Caco-2 (cell line): ENCODE data around the gene PACSIN1. TPM values are rescaled to one million over a fixed set of nuclear protein-coding genes. Genes with fewer than 3 reads are reported as not detected.

Experiments
- BruUV-seq: library from RNA; stranded (reverse); fragments of 400-500 nt; replicated peaks from 2 replicates; lab custom pipeline; 2021; lab: Mats Ljungman, UMichigan
- CTCF ChIA-PET: fragments of 300-600 bp; sonication (Branson Sonifier 250); formaldehyde crosslinking; loops from one replicate; lab custom pipeline; 2022; ENCODE audit warnings: antibody characterized with exemption; lab: Charles Lee
- POLR2A ChIA-PET: fragments of 300-600 bp; sonication (Branson Sonifier 250); formaldehyde crosslinking; loops from one replicate; lab custom pipeline; 2022; ENCODE audit warnings: antibody characterized with exemption; lab: Charles Lee
- DNase-seq, 2 experiments: peaks; one replicate each; pipeline versions ENCODE4 v3.0.0 to v3.0.0-alpha.2; 2020 to 2022
- H3K27me3 ChIP-seq: replicated peaks from 2 replicates; pipeline ENCODE4 v1.6.0; 2011; ENCODE audit warnings: low read length; ENCODE audit not compliant: control insufficient read depth, insufficient read depth
- H3K36me3 ChIP-seq: 2 replicates; pipeline ENCODE4 v1.5.1; 2011; ENCODE audit warnings: low read length; ENCODE audit not compliant: control insufficient read depth, insufficient read depth
- H3K4me1 ChIP-seq: fragments of 250-450 bp; sonication (Bioruptor Pico); 2 replicates; pipeline ENCODE4 v1.5.1; 2020; ENCODE audit warnings: mild to moderate bottlenecking
- H3K4me3 ChIP-seq: 2 replicates; pipeline ENCODE4 v1.5.1; 2011; ENCODE audit warnings: low read depth, mild to moderate bottlenecking, control low read depth, low read length
- H3K9me3 ChIP-seq: fragments of 250-450 bp; sonication (Bioruptor Pico); 2 replicates; pipeline ENCODE4 v1.5.1; 2020; ENCODE audit warnings: mild to moderate bottlenecking, moderate library complexity
- H3K27ac Mint-ChIP-seq: one replicate; pipeline ENCODE4 v1.8.0; 2022; ENCODE audit warnings: mixed read lengths; ENCODE audit not compliant: unreplicated experiment
- H3K27me3 Mint-ChIP-seq: one replicate; pipeline ENCODE4 v1.8.0; 2022; ENCODE audit warnings: mixed read lengths; ENCODE audit not compliant: insufficient read depth, unreplicated experiment
- H3K36me3 Mint-ChIP-seq: one replicate; pipeline ENCODE4 v1.8.0; 2022; ENCODE audit warnings: mild to moderate bottlenecking, mixed read lengths; ENCODE audit not compliant: insufficient read depth, unreplicated experiment
- H3K4me1 Mint-ChIP-seq: one replicate; pipeline ENCODE4 v1.8.0; 2022; ENCODE audit warnings: low read depth, mixed read lengths; ENCODE audit not compliant: unreplicated experiment
- H3K4me3 Mint-ChIP-seq: one replicate; pipeline ENCODE4 v1.8.0; 2022; ENCODE audit warnings: mild to moderate bottlenecking, moderate library complexity, mixed read lengths; ENCODE audit not compliant: unreplicated experiment
- H3K9me3 Mint-ChIP-seq: one replicate; pipeline ENCODE4 v1.8.0; 2022; ENCODE audit warnings: mixed read lengths; ENCODE audit not compliant: unreplicated experiment
- CTCF ChIP-seq, 2 experiments: fragments of 200-600 bp in 1 of 2; IDR thresholded peaks; 1 replicate in 1 of 2; 2 replicates in 1 of 2; pipeline versions ENCODE4 v1.5.1 to v1.8.0; 2011 to 2022; ENCODE audit warnings: antibody characterized with exemption in 1 of 2, control low read depth in 1 of 2, inconsistent platforms in 1 of 2, low read depth in 1 of 2, low read length in 1 of 2, mild to moderate bottlenecking in 1 of 2, moderate library complexity in 1 of 2; ENCODE audit not compliant: insufficient read depth in 1 of 2, severe bottlenecking in 1 of 2, unreplicated experiment in 1 of 2
- intact Hi-C: fragments of 100-400 bp; cut with micrococcal nuclease; formaldehyde crosslinking; loops from one replicate; pipeline ENCODE4 v1.10.0; 2022; ENCODE audit not compliant: unreplicated experiment
- total RNA-seq: library from RNA; stranded (reverse); gene quantifications from 2 replicates; pipeline ENCODE4 v1.2.3, GENCODE V29; 2022

The PACSIN1 gene
- total RNA-seq, 1 experiment from 2014 or later = 3.7 TPM

GRCh38 chr6:34523441-34524206 is 57.7 kb downstream of the PACSIN1 start:
- no peak for DNase-seq
- no peaks in the 10 kb centered on the region for H3K9me3 ChIP-seq
- peaks cover 3% of the 10 kb centered on the region for H3K36me3 Mint-ChIP-seq
- no peaks in the 10 kb centered on the region for H3K4me1 Mint-ChIP-seq
- ChIA-PET CTCF (interaction anchor here (0.5 kb wide), 1 partner anchor 31 kb away, joined by 4 read pairs; no protein-coding TSS in a partner anchor), POLR2A (no interaction called here)
- no peak overlapping the region for H3K4me3 Mint-ChIP-seq
- no peaks in the 10 kb centered on the region for H3K27me3 ChIP-seq
- no peak for TF ChIP-seq CTCF (IDR thresholded peaks at IDR 0.05; ENCODE audit: insufficient read depth in 1 of 2, low read depth in 1 of 2, low read length in 1 of 2, severe bottlenecking in 1 of 2, unreplicated experiment in 1 of 2)
- H3K27me3 Mint-ChIP-seq = no peaks in the 10 kb centered on the region
- intact Hi-C loops = loop anchor here (10.0 kb wide), 1 partner anchor 59 kb away; the partner anchor contains the start of gene PACSIN1
- no peak overlapping the region for H3K4me3 ChIP-seq
- H3K4me1 ChIP-seq = peaks cover 12% of the 10 kb centered on the region; the same call in 1 of the 2 replicates
- no peaks in the 10 kb centered on the region for H3K9me3 Mint-ChIP-seq
- H3K27ac Mint-ChIP-seq = no peak overlapping the region
- no TSS peak for BruUV-seq
- no peaks in the 10 kb centered on the region for H3K36me3 ChIP-seq

DNA sequence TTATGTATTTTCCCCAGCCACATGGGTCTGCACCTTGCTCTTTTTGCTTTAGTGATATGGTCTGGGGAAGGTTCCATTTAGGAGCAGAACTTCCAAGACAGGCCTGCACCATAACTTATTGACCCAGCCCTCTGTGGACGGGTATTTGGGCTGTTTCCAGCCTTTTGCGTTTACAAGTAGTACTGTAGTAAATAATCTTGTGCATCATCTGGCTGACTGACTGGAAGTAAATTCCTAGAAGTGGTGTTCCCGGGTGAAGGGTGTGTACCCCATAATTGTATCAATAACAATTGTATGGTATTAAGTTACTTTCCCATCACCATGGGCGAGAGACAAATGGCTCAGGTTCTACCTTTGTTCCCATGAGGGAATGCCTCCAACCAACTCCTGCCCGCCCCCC is 58.6 kb downstream of the PACSIN1 start:
- Histone ChIP-seq H3K9me3 (no peaks in the 10 kb centered on the region), H3K27me3 (no peaks in the 10 kb centered on the region), H3K4me1 (peaks cover 12% of the 10 kb centered on the region; the same call in 1 of the 2 replicates), H3K36me3 (no peaks in the 10 kb centered on the region), H3K4me3 (no peak overlapping the region)
- H3K4me1 Mint-ChIP-seq = no peaks in the 10 kb centered on the region
- no peaks in the 10 kb centered on the region for H3K27me3 Mint-ChIP-seq
- no peak overlapping the region for H3K27ac Mint-ChIP-seq
- no peak for DNase-seq
- no peak overlapping the region for H3K4me3 Mint-ChIP-seq
- TF ChIP-seq CTCF (IDR thresholded peaks at IDR 0.05; ENCODE audit: insufficient read depth in 1 of 2, low read depth in 1 of 2, low read length in 1 of 2, severe bottlenecking in 1 of 2, unreplicated experiment in 1 of 2) = no peak
- no peaks in the 10 kb centered on the region for H3K9me3 Mint-ChIP-seq
- BruUV-seq = no TSS peak
- CTCF ChIA-PET = interaction anchor here (0.5 kb wide), 1 partner anchor 32 kb away, joined by 4 read pairs; no protein-coding TSS in a partner anchor
- H3K36me3 Mint-ChIP-seq = peaks cover 5% of the 10 kb centered on the region
- POLR2A ChIA-PET = interaction anchor here (0.6 kb wide), 1 partner anchor 531 kb away, joined by 3 read pairs; no protein-coding TSS in a partner anchor
- intact Hi-C loops = loop anchor here (10.0 kb wide), 1 partner anchor 60 kb away; the partner anchor contains the start of gene PACSIN1

- Mint-ChIP-seq H3K4me1 (no peaks in the 10 kb centered on the region), H3K27ac (no peak overlapping the region), H3K9me3 (no peaks in the 10 kb centered on the region), H3K36me3 (peaks cover 5% of the 10 kb centered on the region), H3K27me3 (no peaks in the 10 kb centered on the region), H3K4me3 (no peak overlapping the region)
- no peaks in the 10 kb centered on the region for H3K27me3 ChIP-seq
- BruUV-seq = no TSS peak
- no peak for TF ChIP-seq CTCF (IDR thresholded peaks at IDR 0.05; ENCODE audit: insufficient read depth in 1 of 2, low read depth in 1 of 2, low read length in 1 of 2, severe bottlenecking in 1 of 2, unreplicated experiment in 1 of 2)
- no peaks in the 10 kb centered on the region for H3K9me3 ChIP-seq
- ChIA-PET CTCF (no interaction called here), POLR2A (no interaction called here)
- H3K36me3 ChIP-seq = no peaks in the 10 kb centered on the region
- H3K4me1 ChIP-seq = peaks cover 12% of the 10 kb centered on the region; the same call in 1 of the 2 replicates
- intact Hi-C loops = loop anchor here (10.0 kb wide), 1 partner anchor 60 kb away; the partner anchor contains the start of gene PACSIN1
- no peak for DNase-seq
- no peak overlapping the region for H3K4me3 ChIP-seq
These were observed 59.1 kb downstream of the PACSIN1 start for GRCh38 chr6:34524971-34525370.
